Measurements from ENCODE around the gene AMOTL1. TPM values are rescaled to one million over a fixed set of nuclear protein-coding genes. Genes with fewer than 3 reads are reported as not detected.
"Not testable (repeated sequence)": the region's sequence is repeated elsewhere in the genome, so short reads cannot be mapped to it uniquely, and the experiment has no call there.

Gene AMOTL1
- polyA plus RNA-seq, 3 donors = 39.9 to 47.8 (median 45.4) TPM

GRCh38 chr11:94853288-94853687 lies 85.1 kb downstream of the AMOTL1 start:
- not testable (repeated sequence) for DNase-seq

GRCh38 chr11:94853836-94854235 lies 85.7 kb downstream of the AMOTL1 start:
- no peak for DNase-seq

- DNase-seq = no peak
Observed at GRCh38 chr11:94854770-94855633, 86.8 kb downstream of the AMOTL1 start.

DNA sequence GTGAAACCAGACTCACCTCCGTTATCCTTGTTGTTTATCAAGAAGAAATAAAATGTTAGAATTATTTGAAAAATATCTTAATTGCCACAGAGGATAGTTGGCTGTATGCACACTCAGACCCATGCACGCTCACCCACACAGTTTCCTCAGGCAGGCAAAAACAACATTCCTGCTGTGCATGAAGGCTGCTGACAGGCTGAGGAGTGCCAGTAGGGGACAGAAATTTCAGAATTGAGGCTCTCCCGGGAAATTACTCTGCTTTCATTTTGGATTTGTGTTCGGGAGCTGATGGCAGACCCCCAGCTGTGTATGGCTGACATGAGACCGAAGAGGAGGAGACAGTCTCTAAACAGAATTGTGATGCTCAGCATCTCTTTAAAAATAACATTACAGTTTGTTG lies 87.5 kb downstream of the AMOTL1 start:
- DNase-seq = no peak

DNA sequence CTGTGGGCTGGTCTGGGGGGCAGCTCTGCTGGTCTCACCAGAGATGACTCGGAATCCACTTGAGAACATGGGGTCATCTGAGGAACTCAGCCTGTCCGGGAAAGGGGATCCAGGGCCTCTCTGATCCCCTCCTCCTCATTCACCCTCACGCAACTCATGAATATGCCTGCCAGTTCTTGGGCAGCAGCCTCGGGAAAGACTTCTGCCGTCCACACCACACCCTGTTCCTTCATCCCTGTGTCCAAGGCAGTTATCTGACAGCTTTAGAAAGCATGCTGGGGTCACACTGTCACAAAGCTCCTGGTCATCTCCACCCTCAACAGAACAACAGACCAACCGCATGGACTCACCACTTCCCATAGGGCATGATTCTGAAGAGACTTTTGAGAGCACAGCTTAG lies 88.3 kb downstream of the AMOTL1 start:
- no peak for DNase-seq

- DNase-seq = no peak
Observed at GRCh38 chr11:94857337-94857736, 89.2 kb downstream of the AMOTL1 start.

DNA sequence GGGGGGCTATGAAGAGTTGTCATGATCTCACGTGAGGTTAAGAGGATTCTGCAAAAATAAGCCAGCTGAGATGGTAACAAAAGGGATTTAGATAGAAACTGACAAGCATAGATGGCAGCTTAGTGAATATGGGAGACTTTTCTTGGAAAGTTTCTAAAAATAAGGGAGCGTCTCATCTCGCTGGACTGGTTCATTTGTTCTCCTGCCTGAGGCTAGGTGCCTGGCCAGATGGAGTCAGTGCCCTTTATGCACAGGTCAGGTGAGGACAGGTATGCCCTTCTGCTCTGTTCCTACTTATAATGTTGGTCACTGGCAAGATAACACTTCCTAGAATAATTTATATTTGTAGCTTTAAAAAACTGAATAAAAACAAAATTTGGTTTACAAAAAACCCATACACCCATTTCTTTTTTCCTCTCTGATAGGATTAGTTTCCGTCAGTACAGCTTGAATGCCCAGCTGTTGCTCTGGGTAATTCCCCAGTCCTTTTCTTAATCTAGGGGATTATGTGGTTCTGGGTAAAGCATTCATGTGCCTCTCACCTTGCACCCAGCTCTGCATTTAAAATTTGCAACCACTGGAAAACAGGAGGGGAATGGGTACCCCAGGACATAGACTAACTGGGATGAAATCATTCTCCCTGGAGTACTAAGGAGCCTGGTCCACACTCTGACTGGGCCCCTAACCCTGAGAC lies 90.0 kb downstream of the AMOTL1 start:
- no peak for DNase-seq

DNA sequence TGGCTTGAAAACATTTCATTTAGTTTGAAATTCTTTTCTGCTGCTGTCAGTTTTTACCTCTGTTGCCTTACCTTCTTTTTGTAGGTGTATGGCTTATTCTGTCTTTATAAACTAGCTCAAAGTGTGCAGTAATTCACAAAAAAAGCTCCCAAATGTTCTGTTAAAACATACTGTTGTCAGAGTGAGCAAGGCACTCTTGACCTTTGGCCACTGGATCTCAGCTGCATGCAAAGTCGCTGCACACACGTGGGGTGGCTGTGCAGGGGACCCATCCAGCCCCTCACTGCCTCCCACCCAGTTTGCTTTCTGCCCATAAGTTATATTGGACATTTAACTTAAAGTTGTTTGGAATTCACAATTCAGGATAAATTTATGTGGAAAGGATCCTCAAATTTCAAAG lies 92.2 kb downstream of the AMOTL1 start:
- no peak for DNase-seq

DNA sequence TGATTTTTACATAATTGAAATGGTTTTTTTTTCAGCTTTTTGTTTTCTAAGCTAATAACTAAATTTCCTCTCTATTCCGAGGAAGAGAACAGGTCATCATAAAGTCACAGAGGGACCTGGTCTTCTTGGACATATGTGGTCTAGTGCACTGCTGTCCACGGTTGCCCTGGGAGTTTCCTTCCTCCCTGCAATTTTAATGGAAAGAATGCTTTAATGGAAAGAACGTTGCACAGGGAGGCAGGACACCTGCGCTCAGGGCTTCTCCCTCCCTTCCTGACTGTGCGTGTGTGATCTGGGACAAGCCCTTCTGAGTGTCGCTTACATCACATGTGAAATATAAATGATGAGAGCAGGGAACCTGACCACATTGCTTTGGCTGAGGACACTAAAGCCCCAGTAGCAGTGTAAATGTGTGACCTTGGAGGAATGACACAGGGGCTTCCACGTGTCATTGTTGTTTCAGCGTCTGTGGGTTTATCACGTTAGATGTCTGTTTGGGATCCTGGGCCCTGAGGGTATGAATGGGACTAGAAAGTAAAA lies 93.2 kb downstream of the AMOTL1 start:
- DNase-seq = no peak

DNA sequence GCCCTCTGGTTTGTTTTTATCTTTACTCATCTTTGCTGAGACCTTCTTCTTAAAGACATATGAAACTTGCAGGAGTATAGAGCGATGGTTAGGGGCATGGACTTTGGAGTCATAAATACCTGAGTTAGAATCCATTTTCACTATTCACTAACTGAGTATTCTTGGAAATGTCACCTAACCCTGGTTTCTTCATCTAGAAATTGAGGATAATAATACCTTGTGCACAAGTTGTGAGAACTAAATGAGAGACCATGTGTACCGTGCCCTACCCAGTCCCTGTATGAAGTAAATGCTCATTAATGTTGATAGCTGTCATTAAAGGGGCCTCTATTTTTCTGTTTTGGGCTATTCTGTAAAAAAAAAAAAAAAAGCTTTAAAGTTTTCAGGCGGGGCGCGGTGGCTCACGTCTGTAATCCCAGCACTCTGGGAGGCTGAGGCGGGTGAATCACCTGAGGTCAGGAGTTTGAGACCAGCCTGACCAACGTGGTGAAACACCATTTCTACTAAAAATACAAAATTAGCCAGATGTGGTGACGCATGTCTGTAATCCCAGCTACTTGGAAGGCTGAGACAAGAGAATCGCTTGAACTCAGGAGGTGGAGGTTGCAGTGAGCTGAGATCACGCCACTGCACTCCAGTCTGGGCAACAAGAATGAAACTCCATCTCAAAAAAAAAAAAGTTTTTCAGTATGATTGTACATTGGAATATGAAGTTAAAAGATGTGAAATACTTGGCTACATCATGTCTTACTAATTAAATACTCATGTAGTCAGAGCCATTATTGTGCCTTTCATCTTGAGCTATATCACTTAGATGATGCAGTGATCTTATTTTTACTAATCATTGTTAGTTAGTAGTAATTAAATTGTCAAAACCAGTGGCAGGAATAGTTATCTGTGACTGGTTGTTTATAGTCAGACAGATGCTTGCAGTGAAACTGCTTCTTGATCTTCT lies 95.0 kb downstream of the AMOTL1 start:
- DNase-seq = no peak

DNA sequence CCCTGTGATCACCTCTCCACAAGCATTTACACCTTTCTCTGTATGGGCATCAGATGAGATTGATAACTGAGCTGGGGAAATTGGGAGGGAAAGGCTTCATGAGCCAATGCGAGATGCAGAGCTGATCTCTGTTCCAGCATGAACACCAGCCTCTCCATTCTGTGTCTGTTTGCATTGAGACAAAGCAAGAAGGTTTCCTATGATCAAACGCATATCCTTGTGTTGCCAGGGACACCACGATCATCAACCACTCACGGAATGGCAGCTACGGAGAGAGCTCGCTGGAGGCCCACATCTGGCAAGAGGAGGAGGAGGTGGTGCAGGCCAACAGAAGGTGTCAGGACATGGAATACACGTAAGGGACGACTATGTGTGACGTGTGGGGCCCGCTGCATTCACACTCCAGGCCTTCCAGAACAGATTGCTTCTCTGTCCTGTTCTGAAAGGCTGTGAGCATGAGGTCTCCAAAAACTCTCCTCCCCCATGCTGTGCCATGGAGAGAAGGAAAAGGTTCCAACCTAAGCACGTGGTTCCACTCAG lies 96.4 kb downstream of the AMOTL1 start:
- DNase-seq = no peak

- DNase-seq = no peak
Observed at GRCh38 chr11:94866231-94866822, 98.2 kb downstream of the AMOTL1 start.

DNA sequence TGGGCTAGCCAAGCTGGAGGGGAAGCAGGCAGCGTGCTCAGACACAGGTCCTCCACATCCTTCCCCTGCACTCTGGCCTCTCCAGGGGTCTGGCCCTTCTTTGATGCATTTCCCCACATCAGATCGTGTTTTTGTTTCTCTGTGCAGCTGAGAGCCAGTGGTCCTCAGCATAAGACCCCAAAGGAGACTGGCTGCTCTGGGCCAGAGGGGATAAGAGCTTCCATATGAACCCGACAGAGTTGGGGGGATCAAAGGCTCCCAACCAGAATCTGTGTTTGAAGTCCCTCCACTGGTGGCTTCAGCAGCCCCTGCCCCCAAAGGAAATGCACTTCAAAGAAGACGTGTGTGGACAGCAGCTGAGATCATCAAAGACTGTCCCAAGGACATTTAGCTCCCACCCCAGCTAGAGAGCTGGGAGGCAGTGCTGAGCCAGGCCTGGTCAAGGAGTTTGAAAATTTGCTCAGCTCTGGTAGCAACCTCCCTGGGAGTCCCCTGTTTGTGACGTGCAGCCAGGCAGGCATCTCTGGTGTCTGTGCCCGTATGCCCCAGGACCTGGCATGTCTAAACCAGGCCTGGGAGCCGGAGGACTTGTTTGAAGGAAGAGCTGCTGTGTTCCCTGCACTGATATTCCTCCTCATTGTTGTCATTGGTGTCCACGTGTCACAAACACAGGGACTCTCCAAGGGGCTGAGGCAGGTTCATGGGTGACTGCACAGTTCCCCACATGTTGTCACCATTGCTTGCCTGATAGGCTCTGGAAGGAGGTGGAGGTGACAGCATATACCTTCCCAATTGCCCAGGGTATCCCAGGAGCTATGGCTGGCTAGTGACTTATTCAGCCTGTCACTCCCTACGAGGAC lies 99.0 kb downstream of the AMOTL1 start:
- DNase-seq = no peak

DNA sequence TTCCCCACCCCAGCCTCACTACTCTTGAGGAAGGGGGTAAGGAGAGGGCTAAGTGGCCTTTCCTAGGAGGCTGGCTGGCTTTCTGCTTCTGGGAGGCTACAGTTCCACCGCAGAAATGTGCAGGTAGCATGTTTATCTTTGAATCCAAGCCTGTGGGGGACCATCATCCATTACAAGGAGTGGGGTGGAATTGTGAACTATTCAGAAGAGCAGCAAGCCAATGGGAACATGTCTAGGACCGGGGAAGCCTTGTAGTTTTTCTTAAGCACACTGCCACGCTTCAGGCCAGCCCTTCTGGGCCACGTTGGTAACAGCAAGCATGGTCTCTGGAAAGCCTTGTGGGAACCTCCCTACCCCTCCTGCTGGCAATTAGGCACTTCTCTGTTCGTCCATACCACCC lies 100.3 kb downstream of the AMOTL1 start:
- no peak for DNase-seq

DNA sequence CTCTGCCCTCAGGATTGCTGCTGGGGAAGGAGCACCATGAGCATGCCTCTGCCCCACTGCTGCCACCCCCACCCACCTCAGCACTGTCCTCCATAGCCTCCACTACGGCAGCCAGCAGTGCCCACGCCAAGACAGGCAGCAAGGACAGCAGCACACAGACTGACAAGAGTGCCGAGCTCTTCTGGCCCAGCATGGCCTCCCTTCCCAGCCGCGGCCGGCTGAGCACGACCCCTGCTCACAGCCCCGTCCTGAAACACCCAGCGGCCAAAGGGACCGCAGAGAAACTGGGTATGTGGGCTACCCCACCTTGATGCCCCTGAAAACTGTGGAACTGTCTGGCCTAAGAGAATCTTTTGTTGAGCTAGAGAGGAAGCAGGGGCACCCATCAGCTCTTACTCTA lies 101.0 kb downstream of the AMOTL1 start:
- no peak for DNase-seq

DNA sequence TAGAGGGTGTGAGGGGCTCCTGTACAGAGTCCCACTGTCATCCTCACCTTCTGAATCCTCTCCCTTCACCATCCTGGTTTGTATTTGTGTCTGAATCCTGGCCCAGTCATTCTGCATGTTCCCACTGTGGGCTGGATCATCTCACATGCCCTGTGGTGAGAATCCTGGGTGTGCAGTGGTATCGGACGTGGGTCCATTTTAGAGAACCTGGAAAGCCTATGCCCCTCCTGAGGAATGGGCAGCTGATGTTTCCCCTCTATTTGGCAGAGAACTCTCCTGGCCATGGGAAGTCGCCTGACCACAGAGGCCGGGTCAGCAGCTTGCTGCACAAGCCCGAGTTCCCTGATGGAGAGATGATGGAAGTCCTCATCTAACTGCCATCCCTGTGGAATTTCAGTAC lies 102.3 kb downstream of the AMOTL1 start:
- no peak for DNase-seq

DNA sequence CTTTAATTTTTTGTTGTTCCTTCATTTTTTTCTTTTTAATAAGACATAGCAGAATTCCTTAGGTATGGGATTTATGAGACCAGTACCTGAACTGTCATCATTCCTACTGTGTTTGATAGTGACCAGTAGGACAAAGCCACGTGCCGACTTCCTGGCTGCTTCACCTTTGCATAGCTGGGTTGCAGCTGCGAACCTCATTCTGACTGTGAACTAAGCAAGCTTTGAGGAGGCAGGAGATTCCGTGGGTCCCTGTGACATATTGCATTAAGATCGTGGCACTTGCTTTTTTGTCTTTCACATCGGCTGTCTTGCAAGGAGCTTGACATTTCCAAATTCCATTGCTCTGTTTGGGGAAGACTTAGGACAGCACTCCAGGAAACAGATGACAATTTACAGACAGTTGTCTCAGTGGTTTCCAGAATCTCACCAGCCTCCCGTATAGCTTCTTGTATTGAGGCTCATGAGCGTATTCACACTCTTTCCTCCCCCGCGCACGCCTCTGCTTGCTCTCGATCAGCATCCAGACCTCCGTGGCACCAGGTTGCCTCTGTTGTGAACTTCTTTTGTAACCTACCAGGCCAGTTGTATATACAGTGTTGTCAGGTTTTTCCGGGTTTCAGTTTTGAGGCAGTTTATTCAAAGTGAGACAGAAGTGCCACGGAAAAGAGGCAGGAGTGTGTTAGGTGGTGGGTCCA lies 103.5 kb downstream of the AMOTL1 start:
- no peak for DNase-seq

DNA sequence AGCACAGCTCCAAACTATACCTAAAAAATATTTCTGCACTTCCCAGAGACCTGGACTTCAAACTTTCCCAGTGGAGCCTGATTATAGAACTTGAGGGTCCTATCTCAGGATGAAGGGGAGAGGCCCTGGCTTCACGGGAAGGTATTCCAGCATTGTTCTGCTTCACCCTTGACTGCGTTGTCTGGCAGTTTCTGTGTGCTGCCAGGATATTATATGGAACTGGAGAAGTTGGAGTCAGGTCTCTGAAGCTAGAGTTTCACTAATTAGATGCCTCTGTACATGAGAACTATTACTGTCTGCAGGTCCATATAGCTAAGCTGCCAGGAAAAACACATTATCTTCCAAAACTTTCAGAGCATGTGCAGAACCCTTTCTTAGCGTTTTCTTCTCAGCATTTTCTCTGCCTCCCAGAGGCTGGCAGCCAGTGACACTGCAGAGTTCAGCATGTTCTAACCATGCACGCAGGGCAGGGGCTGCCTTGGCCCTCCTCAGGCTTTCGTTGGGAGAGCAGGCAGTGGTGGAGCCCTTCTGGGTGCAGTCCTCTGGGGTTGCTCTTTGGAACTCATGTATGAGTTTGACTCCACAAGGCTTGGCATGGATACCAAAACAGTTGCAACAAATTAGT lies 105.9 kb downstream of the AMOTL1 start:
- DNase-seq = peak; percentile 30

GRCh38 chr11:94876222-94876621 lies 108.1 kb downstream of the AMOTL1 start:
- DNase-seq = no peak

Measured in renal pelvis (tissue), 4 donors.